Activated effector memory CD4-positive, alpha-beta T cell treated with Interleukin-2 at 50 U/mL for 16 hours (primary cell): ENCODE measurements around the gene ZNF343.

ENCODE experiments used
- DNase-seq: peaks from one replicate; pipeline ENCODE4 v3.0.0-alpha.2; 2020

ZNF343 gene

GRCh38 chr20:2470423-2471193 lies 38.1 kb downstream of the ZNF343 start, which contains the start of gene SNRPB:
SNRPB (minus strand) TSS chr20:2470789; CDS start chr20:2470690, 99 bp downstream.
- DNase-seq: peak; percentile 96

- peak; percentile 53 for DNase-seq
Observed at GRCh38 chr20:2469991-2470422, 38.7 kb downstream of the ZNF343 start.

- no peak for DNase-seq
Observed at GRCh38 chr20:2468581-2469407, 39.9 kb downstream of the ZNF343 start.

- no peak for DNase-seq
Observed at GRCh38 chr20:2467412-2467811, 41.3 kb downstream of the ZNF343 start.

- DNase-seq: no peak
Observed at GRCh38 chr20:2465100-2465499, 43.6 kb downstream of the ZNF343 start.

GRCh38 chr20:2463616-2464365 lies 44.9 kb downstream of the ZNF343 start:
- DNase-seq: no peak

- no peak for DNase-seq
Observed at GRCh38 chr20:2462484-2462883, 46.2 kb downstream of the ZNF343 start.

- no peak for DNase-seq
Observed at GRCh38 chr20:2460752-2461424, 47.8 kb downstream of the ZNF343 start.

- DNase-seq: no peak
Observed at GRCh38 chr20:2459981-2460751, 48.5 kb downstream of the ZNF343 start.

- no peak for DNase-seq
Observed at GRCh38 chr20:2458919-2459499, 49.7 kb downstream of the ZNF343 start.

GRCh38 chr20:2455771-2456497 lies 52.8 kb downstream of the ZNF343 start:
- DNase-seq: no peak

GRCh38 chr20:2453792-2454191 lies 54.9 kb downstream of the ZNF343 start:
- DNase-seq: no peak

- DNase-seq: peak; percentile 29
Observed at GRCh38 chr20:2451939-2452732, 56.6 kb downstream of the ZNF343 start.

GRCh38 chr20:2451422-2451821 lies 57.3 kb downstream of the ZNF343 start:
- DNase-seq: no peak

GRCh38 chr20:2449386-2449785 lies 59.3 kb downstream of the ZNF343 start:
- no peak for DNase-seq

- no peak for DNase-seq
Observed at GRCh38 chr20:2446845-2447244, 61.9 kb downstream of the ZNF343 start.
